ENCODE measurements around the gene BDP1.
"Not testable (repeated sequence)": the region's sequence is repeated elsewhere in the genome, so short reads cannot be mapped to it uniquely, and the experiment has no call there.

Gene BDP1

GRCh38 chr5:71455427-71456361 is at the start of gene BDP1:
BDP1 (plus strand) TSS chr5:71455651; CDS start chr5:71455878, 227 bp downstream.
- DNase-seq (ENCODE audit: low read depth, low spot score) = peak; percentile 94

GRCh38 chr5:71410088-71410487 is 45.4 kb upstream of the BDP1 start:
- DNase-seq (ENCODE audit: low read depth, low spot score) = not testable (repeated sequence)

GRCh38 chr5:71415626-71416025 is 39.8 kb upstream of the BDP1 start:
- DNase-seq (ENCODE audit: low read depth, low spot score) = not testable (repeated sequence)

- not testable (repeated sequence) for DNase-seq (ENCODE audit: low read depth, low spot score)
These were observed 37.4 kb upstream of the BDP1 start for GRCh38 chr5:71418026-71418425.

GRCh38 chr5:71421278-71421677 is 34.2 kb upstream of the BDP1 start:
- not testable (repeated sequence) for DNase-seq (ENCODE audit: low read depth, low spot score)

GRCh38 chr5:71423896-71424295 is 31.6 kb upstream of the BDP1 start:
- not testable (repeated sequence) for DNase-seq (ENCODE audit: low read depth, low spot score)

- not testable (repeated sequence) for DNase-seq (ENCODE audit: low read depth, low spot score)
These were observed 28.6 kb upstream of the BDP1 start for GRCh38 chr5:71426686-71427474.

- not testable (repeated sequence) for DNase-seq (ENCODE audit: low read depth, low spot score)
These were observed 23.0 kb upstream of the BDP1 start for GRCh38 chr5:71432410-71432809.

GRCh38 chr5:71434825-71435224 is 20.6 kb upstream of the BDP1 start:
- not testable (repeated sequence) for DNase-seq (ENCODE audit: low read depth, low spot score)

- DNase-seq (ENCODE audit: low read depth, low spot score) = not testable (repeated sequence)
These were observed 13.9 kb upstream of the BDP1 start for GRCh38 chr5:71441564-71441963.

- DNase-seq (ENCODE audit: low read depth, low spot score) = not testable (repeated sequence)
These were observed 11.6 kb upstream of the BDP1 start for GRCh38 chr5:71443891-71444290.

- DNase-seq (ENCODE audit: low read depth, low spot score) = not testable (repeated sequence)
These were observed 10.4 kb upstream of the BDP1 start for GRCh38 chr5:71445015-71445414.

GRCh38 chr5:71445523-71446152 is 9.8 kb upstream of the BDP1 start:
- DNase-seq (ENCODE audit: low read depth, low spot score) = not testable (repeated sequence)

GRCh38 chr5:71446540-71447216 is 8.8 kb upstream of the BDP1 start:
- not testable (repeated sequence) for DNase-seq (ENCODE audit: low read depth, low spot score)

GRCh38 chr5:71447218-71447808 is 8.1 kb upstream of the BDP1 start:
- peak; percentile 4 for DNase-seq (ENCODE audit: low read depth, low spot score)

GRCh38 chr5:71452876-71453275 is 2.6 kb upstream of the BDP1 start:
- DNase-seq (ENCODE audit: low read depth, low spot score) = no peak

- no peak for DNase-seq (ENCODE audit: low read depth, low spot score)
These were observed 538 bp upstream of the BDP1 start for GRCh38 chr5:71454913-71455312.

GRCh38 chr5:71456362-71456743 is 902 bp downstream of the BDP1 start:
- DNase-seq (ENCODE audit: low read depth, low spot score) = no peak

- DNase-seq (ENCODE audit: low read depth, low spot score) = no peak
These were observed 1.7 kb downstream of the BDP1 start for GRCh38 chr5:71457106-71457505.

- no peak for DNase-seq (ENCODE audit: low read depth, low spot score)
These were observed 5.2 kb downstream of the BDP1 start for GRCh38 chr5:71460693-71461092.

- DNase-seq (ENCODE audit: low read depth, low spot score) = no peak
These were observed 5.9 kb downstream of the BDP1 start for GRCh38 chr5:71461360-71461759.
